Measurements from ENCODE around the gene CXCL6.

Gene CXCL6

GRCh38 chr4:73836373-73837279 is at the start of gene CXCL6:
TSS of gene CXCL6 (plus strand) at chr4:73836678. CDS start at chr4:73836751, 73 bp downstream.
- no peak for DNase-seq

DNA sequence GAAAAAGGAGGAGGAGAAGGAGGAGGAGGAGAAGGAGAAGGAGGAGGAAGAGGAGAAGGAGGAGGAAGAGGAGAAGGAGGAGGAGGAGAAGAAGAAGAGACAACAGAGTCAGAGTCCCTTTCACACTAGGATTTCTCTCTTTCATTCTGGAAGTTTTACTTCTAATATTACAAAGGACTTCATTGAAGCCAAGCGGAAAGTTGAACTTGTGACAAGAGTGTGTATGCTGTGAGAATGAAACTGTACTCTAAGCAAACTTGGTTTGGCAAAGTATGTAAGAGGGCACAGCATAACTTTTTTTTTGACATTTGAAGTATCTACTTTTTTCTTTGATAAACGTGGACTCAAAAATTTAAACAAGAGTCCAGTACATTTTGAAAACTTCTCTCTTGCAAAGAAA is 48.1 kb upstream of the CXCL6 start:
- DNase-seq = no peak

DNA sequence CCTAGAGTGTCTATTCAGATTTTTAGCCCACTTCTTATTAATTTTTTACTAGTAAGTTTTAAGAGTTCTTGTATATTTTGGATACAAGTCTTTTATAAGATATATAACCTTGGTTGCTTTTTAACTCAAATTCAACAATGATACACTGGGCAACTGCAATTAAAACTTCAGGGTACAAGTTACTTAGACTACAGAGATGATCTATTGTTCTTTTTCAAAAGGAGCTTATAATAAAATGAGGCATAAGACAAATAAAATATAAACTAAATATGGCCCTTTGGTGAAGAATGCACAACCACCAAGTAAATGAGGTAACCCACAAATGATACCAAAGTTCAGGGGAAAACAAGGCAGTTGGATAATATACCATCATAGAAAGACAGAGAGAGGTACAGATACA is 37.6 kb upstream of the CXCL6 start:
- no peak for DNase-seq

- no peak for DNase-seq
Measured at GRCh38 chr4:73800206-73800605, 36.3 kb upstream of the CXCL6 start.

- DNase-seq = no peak
Measured at GRCh38 chr4:73801692-73802091, 34.8 kb upstream of the CXCL6 start.

DNA sequence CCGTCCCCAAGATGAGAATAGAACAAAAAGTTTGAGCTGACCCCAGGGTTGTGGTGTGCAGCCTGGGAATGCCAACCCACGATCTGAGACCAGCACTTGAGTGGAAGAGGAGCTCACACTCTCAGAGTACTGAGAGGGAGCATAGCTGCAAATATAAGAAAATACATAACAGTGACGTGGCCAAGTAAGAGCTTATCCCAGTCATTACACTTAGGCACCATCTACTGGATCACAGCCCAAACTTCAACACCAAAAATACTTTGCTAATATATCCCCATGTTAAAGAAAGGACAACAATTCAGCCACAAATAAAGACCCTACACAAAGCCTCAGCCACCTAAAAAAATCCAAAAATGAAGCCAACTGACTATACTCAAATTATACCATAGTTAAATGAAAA is 33.3 kb upstream of the CXCL6 start:
- no peak for DNase-seq

- no peak for DNase-seq
Measured at GRCh38 chr4:73810191-73810590, 26.3 kb upstream of the CXCL6 start.

GRCh38 chr4:73811841-73812240 is 24.6 kb upstream of the CXCL6 start:
- no peak for DNase-seq

GRCh38 chr4:73814679-73815078 is 21.8 kb upstream of the CXCL6 start:
- DNase-seq = no peak

- no peak for DNase-seq
Measured at GRCh38 chr4:73815145-73815544, 21.3 kb upstream of the CXCL6 start.

GRCh38 chr4:73816814-73817213 is 19.7 kb upstream of the CXCL6 start:
- no peak for DNase-seq

- DNase-seq = no peak
Measured at GRCh38 chr4:73817341-73817740, 19.1 kb upstream of the CXCL6 start.

- DNase-seq = no peak
Measured at GRCh38 chr4:73821325-73821724, 15.2 kb upstream of the CXCL6 start.

- no peak for DNase-seq
Measured at GRCh38 chr4:73822389-73822788, 14.1 kb upstream of the CXCL6 start.

GRCh38 chr4:73822812-73823504 is 13.5 kb upstream of the CXCL6 start:
- DNase-seq = no peak

- DNase-seq = no peak
Measured at GRCh38 chr4:73823760-73824159, 12.7 kb upstream of the CXCL6 start.

DNA sequence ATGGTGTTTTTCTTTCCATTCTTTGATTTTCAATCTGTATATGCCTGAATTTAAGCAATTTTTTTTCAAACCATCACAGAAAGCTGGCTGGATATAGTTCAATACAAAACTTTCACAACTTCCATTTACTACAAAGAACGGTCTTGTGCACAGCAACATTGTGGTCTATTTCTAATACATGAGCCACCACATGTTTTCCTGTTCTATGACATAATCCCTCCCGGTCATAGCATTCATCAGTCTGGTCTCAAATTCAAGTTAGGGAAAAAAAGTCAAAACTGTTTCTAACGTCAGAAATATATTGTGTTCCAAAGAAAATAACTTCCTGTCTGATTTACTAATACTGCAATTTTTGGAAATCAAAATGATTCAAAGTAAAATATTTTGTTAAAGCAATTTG is 7.5 kb upstream of the CXCL6 start:
- no peak for DNase-seq

GRCh38 chr4:73831569-73831968 is 4.9 kb upstream of the CXCL6 start:
- DNase-seq = no peak

- DNase-seq = no peak
Measured at GRCh38 chr4:73832651-73833237, 3.7 kb upstream of the CXCL6 start.

- no peak for DNase-seq
Measured at GRCh38 chr4:73839071-73839470, 2.6 kb downstream of the CXCL6 start.

GRCh38 chr4:73839715-73840114 is 3.2 kb downstream of the CXCL6 start:
- DNase-seq = no peak

- DNase-seq = no peak
Measured at GRCh38 chr4:73841243-73841925, 4.9 kb downstream of the CXCL6 start.

- no peak for DNase-seq
Measured at GRCh38 chr4:73842696-73843095, 6.2 kb downstream of the CXCL6 start.
